ENCODE data around the gene TRIM4. TPM values are rescaled to one million over a fixed set of nuclear protein-coding genes. Genes with fewer than 3 reads are reported as not detected.
A peak's percentile ranks its signal among the peaks of the same experiment; 100 is the strongest.
"Not testable (repeated sequence)": the region's sequence is repeated elsewhere in the genome, so short reads cannot be mapped to it uniquely, and the experiment has no call there.

The TRIM4 gene
- total RNA-seq, 2 experiments from 2014 or later = 26.7 to 28.0 TPM

GRCh38 chr7:99943641-99944496, 24.5 kb upstream of the TRIM4 start:
- ATAC-seq (no peak), DNase-seq (no peak)
- Mint-ChIP-seq H3K9me3 (ENCODE audit: insufficient read depth) (peaks cover 5% of the 10 kb centered on the region), H3K27ac (no peak overlapping the region), H3K27me3 (ENCODE audit: low read depth) (peaks cover 19% of the 10 kb centered on the region), H3K36me3 (ENCODE audit: low read depth) (no peaks in the 10 kb centered on the region), H3K4me3 (no peak overlapping the region), H3K4me1 (ENCODE audit: low read depth) (peaks cover 9% of the 10 kb centered on the region)
- CTCF ChIA-PET = interaction anchor here (1.1 to 2.5 kb wide), 3 partner anchors 14 to 36 kb away, joined by 3 to 9 read pairs (median 6); partner anchors contain the start of gene GJC3
- POLR2A ChIA-PET = no interaction called here

- no peak overlapping the region for H3K4me3 Mint-ChIP-seq
- H3K27ac Mint-ChIP-seq = no peak overlapping the region
- peaks cover 12% of the 10 kb centered on the region for H3K4me1 Mint-ChIP-seq (ENCODE audit: low read depth)
- CTCF ChIA-PET = interaction anchor here (1.1 to 1.4 kb wide), 4 partner anchors 9 to 413 kb away, joined by 3 to 5 read pairs (median 4); partner anchors contain the start of gene GJC3
- POLR2A ChIA-PET = interaction anchor here (2.2 kb wide), 1 partner anchor 19 kb away, joined by 7 read pairs; the partner anchor contains the start of gene TRIM4
- peaks cover 5% of the 10 kb centered on the region for H3K9me3 Mint-ChIP-seq (ENCODE audit: insufficient read depth)
- DNase-seq = no peak
- ATAC-seq = no peak
- H3K27me3 Mint-ChIP-seq (ENCODE audit: low read depth) = peaks cover 28% of the 10 kb centered on the region
- peaks cover 3% of the 10 kb centered on the region for H3K36me3 Mint-ChIP-seq (ENCODE audit: low read depth)
These were observed 19.0 kb upstream of the TRIM4 start for GRCh38 chr7:99938296-99938695.

- DNase-seq; H3K27ac Mint-ChIP-seq; ATAC-seq; CTCF ChIA-PET; H3K36me3 Mint-ChIP-seq (ENCODE audit: low read depth); H3K4me3 Mint-ChIP-seq; POLR2A ChIA-PET; H3K9me3 Mint-ChIP-seq (ENCODE audit: insufficient read depth): not testable (repeated sequence)
- peaks cover 22% of the 10 kb centered on the region for H3K27me3 Mint-ChIP-seq (ENCODE audit: low read depth)
- peaks cover 16% of the 10 kb centered on the region for H3K4me1 Mint-ChIP-seq (ENCODE audit: low read depth)
These were observed 15.7 kb upstream of the TRIM4 start for GRCh38 chr7:99935009-99935408.

GRCh38 chr7:99930376-99930775, 11.0 kb upstream of the TRIM4 start:
- Mint-ChIP-seq H3K4me1 (ENCODE audit: low read depth) (peaks cover 30% of the 10 kb centered on the region), H3K27ac (no peak overlapping the region), H3K9me3 (ENCODE audit: insufficient read depth) (no peaks in the 10 kb centered on the region), H3K36me3 (ENCODE audit: low read depth) (no peaks in the 10 kb centered on the region), H3K27me3 (ENCODE audit: low read depth) (peaks cover 28% of the 10 kb centered on the region), H3K4me3 (no peak overlapping the region)
- CTCF ChIA-PET = interaction anchor here (1.1 to 3.0 kb wide), 6 partner anchors 11 to 122 kb away, joined by 3 to 29 read pairs (median 8); partner anchors contain the start of gene TRIM4
- ATAC-seq = no peak
- POLR2A ChIA-PET = no interaction called here
- no peak for DNase-seq

- POLR2A ChIA-PET = interaction anchor here (0.6 to 1.7 kb wide), 2 partner anchors 10 to 160 kb away, joined by 5 to 13 read pairs; partner anchors contain the start of gene TRIM4
- DNase-seq = no peak
- Mint-ChIP-seq H3K27me3 (ENCODE audit: low read depth) (peaks cover 26% of the 10 kb centered on the region), H3K9me3 (ENCODE audit: insufficient read depth) (no peaks in the 10 kb centered on the region), H3K27ac (peak overlapping the region; percentile 6), H3K4me1 (ENCODE audit: low read depth) (peaks cover 24% of the 10 kb centered on the region), H3K4me3 (peak overlapping the region; percentile 63), H3K36me3 (ENCODE audit: low read depth) (no peaks in the 10 kb centered on the region)
- ATAC-seq = peak; percentile 53
- CTCF ChIA-PET = interaction anchor here (0.6 to 3.0 kb wide), 12 partner anchors 8 to 123 kb away, joined by 3 to 29 read pairs (median 6); partner anchors contain the start of gene TRIM4
These were observed 10.4 kb upstream of the TRIM4 start for GRCh38 chr7:99929730-99930053.

- Mint-ChIP-seq H3K4me3 (peak within 1 kb of the TSS; percentile 63), H3K36me3 (ENCODE audit: low read depth) (no peaks in the 10 kb centered on the region), H3K4me1 (ENCODE audit: low read depth) (peaks cover 22% of the 10 kb centered on the region), H3K27me3 (ENCODE audit: low read depth) (peaks cover 28% of the 10 kb centered on the region), H3K9me3 (ENCODE audit: insufficient read depth) (no peaks in the 10 kb centered on the region), H3K27ac (peak within 1 kb of the TSS; percentile 6)
- DNase-seq (peak; percentile 60), ATAC-seq (peak; percentile 90)
- POLR2A ChIA-PET = interaction anchor here (0.6 to 1.7 kb wide), 2 partner anchors 10 to 161 kb away, joined by 5 to 13 read pairs; partner anchors contain the start of gene TRIM4
- CTCF ChIA-PET = interaction anchor here (0.6 to 3.0 kb wide), 13 partner anchors 9 to 211 kb away, joined by 3 to 29 read pairs (median 5); partner anchors contain the start of gene TRIM4
These were observed 9.8 kb upstream of the TRIM4 start, which contains the start of gene GJC3 for GRCh38 chr7:99928994-99929729. Gene GJC3, minus strand, starts transcription at chr7:99929620. Its CDS starts 0 bp downstream, at chr7:99929620.

GRCh38 chr7:99928188-99928587, 8.9 kb upstream of the TRIM4 start:
- no peaks in the 10 kb centered on the region for H3K36me3 Mint-ChIP-seq (ENCODE audit: low read depth)
- H3K27ac Mint-ChIP-seq = no peak overlapping the region
- H3K4me3 Mint-ChIP-seq = no peak overlapping the region
- no peaks in the 10 kb centered on the region for H3K9me3 Mint-ChIP-seq (ENCODE audit: insufficient read depth)
- peaks cover 22% of the 10 kb centered on the region for H3K4me1 Mint-ChIP-seq (ENCODE audit: low read depth)
- ChIA-PET POLR2A (interaction anchor here (0.5 to 1.7 kb wide), 2 partner anchors 9 to 53 kb away, joined by 6 to 13 read pairs; partner anchors contain the start of gene TRIM4), CTCF (interaction anchor here (1.1 to 3.0 kb wide), 4 partner anchors 9 to 61 kb away, joined by 4 to 29 read pairs (median 6); partner anchors contain the start of gene TRIM4)
- DNase-seq (no peak), ATAC-seq (no peak)
- H3K27me3 Mint-ChIP-seq (ENCODE audit: low read depth) = peaks cover 27% of the 10 kb centered on the region

- ATAC-seq = no peak
- no peaks in the 10 kb centered on the region for H3K36me3 Mint-ChIP-seq (ENCODE audit: low read depth)
- CTCF ChIA-PET = interaction anchor here (1.1 kb wide), 2 partner anchors 14 to 15 kb away, joined by 3 to 4 read pairs; no protein-coding TSS in a partner anchor
These were observed 8.2 kb upstream of the TRIM4 start for GRCh38 chr7:99927536-99927935.

GRCh38 chr7:99926321-99926720, 7.0 kb upstream of the TRIM4 start:
- Mint-ChIP-seq H3K36me3 (ENCODE audit: low read depth) (peaks cover 9% of the 10 kb centered on the region), H3K4me1 (ENCODE audit: low read depth) (peaks cover 22% of the 10 kb centered on the region), H3K27ac (no peak overlapping the region), H3K27me3 (ENCODE audit: low read depth) (peaks cover 26% of the 10 kb centered on the region), H3K4me3 (no peak overlapping the region), H3K9me3 (ENCODE audit: insufficient read depth) (no peaks in the 10 kb centered on the region)
- ATAC-seq (no peak), DNase-seq (no peak)
- ChIA-PET POLR2A (no interaction called here), CTCF (no interaction called here)

More at GRCh38 chr7:99927536-99927935, 8.2 kb upstream of the TRIM4 start:
- POLR2A ChIA-PET = no interaction called here
- no peaks in the 10 kb centered on the region for H3K9me3 Mint-ChIP-seq (ENCODE audit: insufficient read depth)
- H3K4me1 Mint-ChIP-seq (ENCODE audit: low read depth) = peaks cover 22% of the 10 kb centered on the region
- DNase-seq = no peak
- no peak overlapping the region for H3K27ac Mint-ChIP-seq
- H3K4me3 Mint-ChIP-seq = no peak overlapping the region
- H3K27me3 Mint-ChIP-seq (ENCODE audit: low read depth) = peaks cover 26% of the 10 kb centered on the region

GRCh38 chr7:99923200-99923599, 3.9 kb upstream of the TRIM4 start:
- peaks cover 12% of the 10 kb centered on the region for H3K4me1 Mint-ChIP-seq (ENCODE audit: low read depth)
- H3K27ac Mint-ChIP-seq = no peak overlapping the region
- peaks cover 23% of the 10 kb centered on the region for H3K36me3 Mint-ChIP-seq (ENCODE audit: low read depth)
- no peak for ATAC-seq
- no peak overlapping the region for H3K4me3 Mint-ChIP-seq
- CTCF ChIA-PET = interaction anchor here (0.7 kb wide), 2 partner anchors 71 to 245 kb away, joined by 3 read pairs; partner anchors contain the start of gene GAL3ST4
- POLR2A ChIA-PET = no interaction called here
- no peak for DNase-seq
- no peaks in the 10 kb centered on the region for H3K9me3 Mint-ChIP-seq (ENCODE audit: insufficient read depth)
- peaks cover 20% of the 10 kb centered on the region for H3K27me3 Mint-ChIP-seq (ENCODE audit: low read depth)

- ATAC-seq (no peak), DNase-seq (no peak)
- H3K4me3 Mint-ChIP-seq = peak overlapping the region; percentile 97
- ChIA-PET CTCF (interaction anchor here (1.1 to 10.4 kb wide), 9 partner anchors 9 to 361 kb away, joined by 3 to 168 read pairs (median 18); partner anchors contain the start of genes AZGP1, GJC3 and ZKSCAN1), POLR2A (interaction anchor here (0.6 to 2.4 kb wide), 16 partner anchors 9 to 568 kb away, joined by 3 to 13 read pairs (median 4); partner anchors contain the start of genes GJC3, MCM7, ZKSCAN1 and ZNF394)
- H3K36me3 Mint-ChIP-seq (ENCODE audit: low read depth) = peaks cover 37% of the 10 kb centered on the region
- peak overlapping the region; percentile 98 for H3K27ac Mint-ChIP-seq
- no peaks in the 10 kb centered on the region for H3K9me3 Mint-ChIP-seq (ENCODE audit: insufficient read depth)
- peaks cover 4% of the 10 kb centered on the region for H3K27me3 Mint-ChIP-seq (ENCODE audit: low read depth)
- peaks cover 34% of the 10 kb centered on the region for H3K4me1 Mint-ChIP-seq (ENCODE audit: low read depth)
These were observed 819 bp upstream of the TRIM4 start for GRCh38 chr7:99920149-99920548.

Measured in activated CD8-positive, alpha-beta T cell treated with anti-CD3 and anti-CD28 coated beads, Interleukin-2, amount 10 ng/mL, durations not matched to agents 7 days and 5 days (primary cell).